Activated CD4-positive, alpha-beta T cell treated with anti-CD3 and anti-CD28 coated beads, Interleukin-2, amount 50 U/mL, for 1 hour (primary cell): Measurements from ENCODE around the gene MMP14.

Experiments
- DNase-seq: peaks from one replicate; pipeline ENCODE4 v3.0.0-alpha.2; 2020

The MMP14 gene

DNA sequence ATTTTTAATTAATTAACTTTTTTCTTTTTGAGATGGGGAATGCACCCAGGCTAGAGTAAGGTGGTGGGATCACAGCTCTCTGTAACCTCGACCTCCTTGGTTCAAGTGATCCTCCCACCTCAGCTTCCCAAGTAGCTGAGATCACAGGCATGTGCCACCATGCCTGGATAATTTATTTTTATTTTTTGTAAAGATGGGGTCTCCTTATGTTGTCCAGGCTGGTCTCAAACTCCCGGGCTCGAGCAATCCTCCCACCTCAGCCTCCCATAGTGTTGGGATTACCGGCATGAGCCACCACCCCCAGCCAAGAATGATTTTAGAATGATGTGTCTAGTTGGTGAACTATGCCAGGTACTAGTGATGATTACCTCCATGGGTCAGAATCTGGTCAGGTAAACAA is 28.6 kb downstream of the MMP14 start:
- no peak for DNase-seq

DNA sequence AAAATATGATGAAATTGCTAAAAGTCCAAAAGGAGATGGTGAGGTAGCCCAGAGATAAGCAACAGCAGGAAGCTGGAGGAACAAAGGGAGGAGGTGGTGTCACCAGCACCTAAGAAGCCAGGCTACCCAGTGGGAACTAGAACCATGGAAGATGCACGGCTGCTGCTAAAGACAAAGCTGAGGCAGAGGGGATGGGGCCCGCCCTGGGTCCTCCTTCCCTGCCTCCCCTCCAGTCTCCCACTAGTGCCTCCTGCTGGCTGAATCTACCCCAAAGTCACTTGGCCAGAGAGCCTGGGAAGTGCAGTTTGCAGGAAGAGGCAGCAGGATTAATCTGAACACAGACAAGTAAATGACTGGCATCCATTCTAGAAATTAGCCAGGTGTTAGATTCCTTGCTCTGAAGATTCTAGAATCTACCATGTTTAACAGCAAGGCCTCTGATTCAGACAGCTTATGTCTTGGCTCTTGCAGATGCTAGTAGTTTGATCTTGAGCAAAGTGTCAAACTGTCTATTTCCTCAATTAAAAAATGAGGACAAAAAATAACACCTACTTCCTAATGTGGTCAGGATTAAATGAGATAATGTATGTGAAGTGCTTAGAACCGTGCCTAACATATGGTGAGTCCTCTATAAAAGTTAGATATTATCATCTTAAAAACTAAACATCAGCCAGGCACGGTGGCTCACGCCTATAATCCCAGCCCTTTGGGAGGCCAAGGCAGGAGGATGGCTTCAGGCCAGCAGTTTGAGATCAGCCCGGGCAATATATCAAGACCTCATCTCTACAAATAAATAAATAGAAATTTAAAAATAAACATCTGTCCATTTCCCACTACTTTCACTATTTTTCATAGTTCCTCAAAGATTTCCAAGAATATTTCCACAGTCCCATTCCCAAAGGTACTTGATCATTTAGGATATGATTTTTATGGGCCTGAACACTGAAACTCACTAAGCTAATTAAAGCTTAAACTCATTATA is 29.3 kb downstream of the MMP14 start:
- no peak for DNase-seq

DNA sequence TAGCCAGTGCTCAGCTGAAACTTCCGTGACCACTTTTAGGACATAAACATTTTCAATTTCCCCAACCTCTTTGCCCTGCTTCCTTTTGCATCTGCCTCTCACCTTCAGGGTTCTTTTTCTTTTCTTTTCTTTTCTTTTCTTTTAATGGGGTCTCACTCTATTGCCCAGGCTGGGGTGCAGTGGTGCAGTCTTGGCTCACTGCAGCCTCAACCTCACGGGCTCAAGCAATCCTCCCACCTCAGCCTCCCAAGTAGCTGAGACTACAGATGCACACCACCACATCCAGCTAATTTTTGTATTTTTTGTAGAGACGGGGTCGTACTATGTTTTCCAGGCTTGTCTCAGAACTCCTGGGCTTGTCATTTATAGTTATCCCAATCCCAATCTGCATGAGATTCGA is 30.5 kb downstream of the MMP14 start:
- no peak for DNase-seq

DNA sequence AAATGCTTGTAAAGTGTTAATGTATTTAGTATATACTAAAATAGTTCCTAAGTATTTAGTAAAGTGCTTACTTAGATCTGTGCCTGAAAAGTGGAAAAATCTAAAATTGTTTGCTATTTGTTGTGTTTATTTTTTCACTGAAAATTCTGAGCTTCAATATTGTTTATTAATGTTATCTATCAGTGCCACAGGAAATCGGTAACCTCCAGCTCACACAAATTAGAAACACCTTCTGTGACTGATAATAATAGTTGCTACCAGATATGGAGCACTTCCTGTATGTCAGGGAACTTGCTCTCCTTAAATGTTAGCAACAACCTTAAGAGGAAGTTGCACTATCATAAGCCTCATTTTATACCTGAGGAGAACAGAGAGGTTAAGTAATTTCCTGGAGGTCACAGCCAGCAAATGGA is 34.4 kb downstream of the MMP14 start:
- no peak for DNase-seq

DNA sequence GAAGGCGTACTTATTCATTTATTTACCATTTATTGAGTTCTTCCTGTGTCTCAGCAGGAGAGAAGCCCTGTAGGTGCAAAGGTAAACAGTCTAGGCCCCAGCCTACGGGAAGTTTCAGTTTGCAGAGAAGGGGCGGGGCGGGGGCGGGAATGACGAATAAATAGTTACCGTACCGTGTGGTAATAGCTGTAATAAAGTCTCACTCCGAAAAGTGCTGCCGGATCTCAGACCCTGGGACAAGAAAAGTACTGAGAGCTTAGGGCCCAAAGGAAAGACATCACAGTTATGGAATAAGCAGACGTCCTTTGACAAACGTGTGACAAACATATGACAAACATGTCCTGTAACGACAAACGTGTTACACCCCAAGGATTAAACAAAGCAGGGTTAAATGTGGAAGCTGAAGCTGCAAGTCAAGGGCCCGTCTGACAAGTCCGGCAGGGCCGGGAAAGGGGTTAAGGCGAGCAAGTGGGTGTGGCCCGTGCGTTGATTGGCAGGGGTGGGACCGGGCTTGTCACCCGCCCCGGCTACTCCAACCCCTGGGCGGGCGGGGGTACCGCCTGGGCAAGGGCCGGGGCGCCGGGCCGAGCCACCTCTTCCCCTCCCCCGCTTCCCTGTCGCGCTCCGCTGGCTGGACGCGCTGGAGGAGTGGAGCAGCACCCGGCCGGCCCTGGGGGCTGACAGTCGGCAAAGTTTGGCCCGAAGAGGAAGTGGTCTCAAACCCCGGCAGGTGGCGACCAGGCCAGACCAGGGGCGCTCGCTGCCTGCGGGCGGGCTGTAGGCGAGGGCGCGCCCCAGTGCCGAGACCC is 35.0 kb downstream of the MMP14 start, which contains the start of gene LRP10:
Gene LRP10 (plus strand): TSS at position 517 of the 809 bp plus-strand sequence. CDS start 564 bp downstream, outside the sequence.
- DNase-seq = peak; percentile 69

DNA sequence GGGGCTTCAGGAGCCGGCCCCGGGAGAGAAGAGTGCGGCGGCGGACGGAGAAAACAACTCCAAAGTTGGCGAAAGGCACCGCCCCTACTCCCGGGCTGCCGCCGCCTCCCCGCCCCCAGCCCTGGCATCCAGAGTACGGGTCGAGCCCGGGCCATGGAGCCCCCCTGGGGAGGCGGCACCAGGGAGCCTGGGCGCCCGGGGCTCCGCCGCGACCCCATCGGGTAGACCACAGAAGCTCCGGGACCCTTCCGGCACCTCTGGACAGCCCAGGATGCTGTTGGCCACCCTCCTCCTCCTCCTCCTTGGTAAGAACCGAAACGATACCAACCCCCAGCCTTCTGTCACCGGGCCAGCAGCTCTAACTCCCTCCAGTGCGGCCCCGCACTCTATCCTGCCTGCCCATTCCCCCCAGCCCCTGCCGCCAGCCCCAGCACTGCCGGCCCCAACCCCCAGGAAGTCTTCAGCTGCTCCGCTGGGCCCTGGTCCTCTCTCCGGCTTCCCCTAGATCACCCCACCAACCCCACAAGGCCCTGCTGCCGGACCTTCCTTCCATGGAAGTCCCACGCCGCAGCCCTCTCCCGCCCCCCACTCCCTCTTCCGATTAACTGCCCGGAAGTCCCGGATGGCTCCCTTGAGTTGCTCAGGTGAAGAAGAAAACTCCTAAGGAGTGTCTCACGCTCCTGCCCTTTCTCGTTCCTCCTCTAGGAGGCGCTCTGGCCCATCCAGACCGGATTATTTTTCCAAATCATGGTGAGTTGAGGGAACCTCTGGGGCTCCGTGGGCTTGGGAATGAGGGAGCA is 35.8 kb downstream of the MMP14 start:
- peak; percentile 71 for DNase-seq

DNA sequence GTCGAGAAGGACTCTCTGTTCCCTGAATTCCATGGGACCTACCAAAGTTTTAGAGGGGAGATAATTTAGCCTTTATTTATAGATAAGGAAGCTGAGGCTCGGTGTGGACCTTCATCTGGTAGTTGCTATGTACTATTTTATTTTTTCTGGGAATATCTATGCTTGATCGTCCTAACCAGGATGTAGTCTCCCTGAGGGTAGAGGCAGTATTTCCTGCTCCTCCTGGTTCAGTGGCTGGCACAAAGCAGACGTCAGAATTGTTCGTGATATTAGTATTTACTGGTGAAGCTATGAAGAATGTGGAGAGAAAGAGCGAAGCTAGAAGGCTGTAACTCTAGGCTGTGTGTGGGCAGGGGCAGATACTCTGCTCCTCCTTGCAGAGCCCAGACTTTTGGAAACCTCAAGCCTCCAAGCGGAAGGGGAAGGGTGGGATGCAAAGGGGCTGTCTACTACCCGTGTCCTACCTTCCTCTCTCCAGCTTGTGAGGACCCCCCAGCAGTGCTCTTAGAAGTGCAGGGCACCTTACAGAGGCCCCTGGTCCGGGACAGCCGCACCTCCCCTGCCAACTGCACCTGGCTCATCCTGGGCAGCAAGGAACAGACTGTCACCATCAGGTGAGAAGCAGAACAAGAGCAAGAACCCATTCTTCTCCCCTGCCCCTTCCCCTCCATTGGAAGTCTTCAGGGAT is 36.6 kb downstream of the MMP14 start:
- DNase-seq = no peak

DNA sequence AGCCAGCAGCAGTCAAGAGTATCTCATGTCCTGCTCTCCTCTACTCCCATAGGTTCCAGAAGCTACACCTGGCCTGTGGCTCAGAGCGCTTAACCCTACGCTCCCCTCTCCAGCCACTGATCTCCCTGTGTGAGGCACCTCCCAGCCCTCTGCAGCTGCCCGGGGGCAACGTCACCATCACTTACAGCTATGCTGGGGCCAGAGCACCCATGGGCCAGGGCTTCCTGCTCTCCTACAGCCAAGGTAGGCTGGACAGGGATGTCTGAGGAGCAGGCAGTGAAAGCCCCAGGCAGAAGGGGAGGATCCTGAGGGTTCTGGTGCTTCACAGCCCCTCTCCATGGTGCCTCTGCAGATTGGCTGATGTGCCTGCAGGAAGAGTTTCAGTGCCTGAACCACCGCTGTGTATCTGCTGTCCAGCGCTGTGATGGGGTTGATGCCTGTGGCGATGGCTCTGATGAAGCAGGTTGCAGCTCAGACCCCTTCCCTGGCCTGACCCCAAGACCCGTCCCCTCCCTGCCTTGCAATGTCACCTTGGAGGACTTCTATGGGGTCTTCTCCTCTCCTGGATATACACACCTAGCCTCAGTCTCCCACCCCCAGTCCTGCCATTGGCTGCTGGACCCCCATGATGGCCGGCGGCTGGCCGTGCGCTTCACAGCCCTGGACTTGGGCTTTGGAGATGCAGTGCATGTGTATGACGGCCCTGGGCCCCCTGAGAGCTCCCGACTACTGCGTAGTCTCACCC is 38.8 kb downstream of the MMP14 start:
- no peak for DNase-seq

DNA sequence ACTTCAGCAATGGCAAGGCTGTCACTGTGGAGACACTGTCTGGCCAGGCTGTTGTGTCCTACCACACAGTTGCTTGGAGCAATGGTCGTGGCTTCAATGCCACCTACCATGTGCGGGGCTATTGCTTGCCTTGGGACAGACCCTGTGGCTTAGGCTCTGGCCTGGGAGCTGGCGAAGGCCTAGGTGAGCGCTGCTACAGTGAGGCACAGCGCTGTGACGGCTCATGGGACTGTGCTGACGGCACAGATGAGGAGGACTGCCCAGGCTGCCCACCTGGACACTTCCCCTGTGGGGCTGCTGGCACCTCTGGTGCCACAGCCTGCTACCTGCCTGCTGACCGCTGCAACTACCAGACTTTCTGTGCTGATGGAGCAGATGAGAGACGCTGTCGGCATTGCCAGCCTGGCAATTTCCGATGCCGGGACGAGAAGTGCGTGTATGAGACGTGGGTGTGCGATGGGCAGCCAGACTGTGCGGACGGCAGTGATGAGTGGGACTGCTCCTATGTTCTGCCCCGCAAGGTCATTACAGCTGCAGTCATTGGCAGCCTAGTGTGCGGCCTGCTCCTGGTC is 39.4 kb downstream of the MMP14 start:
- no peak for DNase-seq

DNA sequence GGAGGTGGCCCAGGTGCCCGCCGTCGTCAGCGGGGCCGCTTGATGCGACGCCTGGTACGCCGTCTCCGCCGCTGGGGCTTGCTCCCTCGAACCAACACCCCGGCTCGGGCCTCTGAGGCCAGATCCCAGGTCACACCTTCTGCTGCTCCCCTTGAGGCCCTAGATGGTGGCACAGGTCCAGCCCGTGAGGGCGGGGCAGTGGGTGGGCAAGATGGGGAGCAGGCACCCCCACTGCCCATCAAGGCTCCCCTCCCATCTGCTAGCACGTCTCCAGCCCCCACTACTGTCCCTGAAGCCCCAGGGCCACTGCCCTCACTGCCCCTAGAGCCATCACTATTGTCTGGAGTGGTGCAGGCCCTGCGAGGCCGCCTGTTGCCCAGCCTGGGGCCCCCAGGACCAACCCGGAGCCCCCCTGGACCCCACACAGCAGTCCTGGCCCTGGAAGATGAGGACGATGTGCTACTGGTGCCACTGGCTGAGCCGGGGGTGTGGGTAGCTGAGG is 40.7 kb downstream of the MMP14 start:
- no peak for DNase-seq

DNA sequence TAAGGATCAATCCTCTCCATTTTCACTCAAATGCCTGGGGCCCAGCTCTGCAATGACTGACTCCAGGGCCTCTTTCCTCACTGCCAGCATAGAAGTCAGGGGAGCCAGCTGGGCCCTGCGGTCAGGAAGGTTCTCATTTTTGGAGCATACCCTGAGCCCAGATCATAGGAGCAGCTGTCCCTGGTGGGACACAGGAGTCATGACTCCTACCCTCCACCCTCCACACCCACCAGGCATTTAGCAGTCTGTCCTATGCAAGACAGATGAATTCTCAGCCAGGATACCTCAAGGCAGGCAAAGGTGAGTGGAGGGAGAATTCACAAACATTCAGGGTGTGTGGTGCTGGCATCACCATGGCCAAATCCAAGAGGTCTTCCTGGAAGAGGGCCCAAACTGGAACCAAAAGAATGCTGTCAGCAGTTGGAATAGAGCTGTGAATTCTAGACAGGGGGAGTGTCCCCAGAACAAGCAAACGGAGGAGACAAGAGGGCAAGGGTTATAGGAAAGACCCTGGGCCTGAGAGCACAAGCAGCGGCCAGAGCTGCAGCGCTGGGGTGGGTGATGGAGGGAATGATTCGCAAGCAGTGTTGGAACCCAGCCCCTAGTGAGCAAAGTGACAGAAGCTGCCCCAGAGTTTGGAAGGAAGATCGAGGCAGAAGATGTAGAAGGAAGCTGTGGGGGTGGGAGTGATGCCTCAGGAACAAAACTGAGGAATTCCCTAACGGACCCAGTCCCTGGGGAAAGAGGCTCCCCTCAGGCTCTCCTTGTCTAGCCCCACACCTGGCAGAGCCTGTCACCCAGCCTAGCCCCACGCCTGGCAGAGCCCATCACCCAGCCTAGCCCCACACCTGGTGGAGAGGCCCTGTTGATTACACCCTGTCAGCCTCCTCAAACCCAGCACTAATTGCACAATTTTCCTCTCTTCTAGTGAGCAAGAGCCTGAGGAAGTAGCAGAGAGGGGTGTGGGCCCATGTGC is 42.2 kb downstream of the MMP14 start:
- DNase-seq = no peak

DNA sequence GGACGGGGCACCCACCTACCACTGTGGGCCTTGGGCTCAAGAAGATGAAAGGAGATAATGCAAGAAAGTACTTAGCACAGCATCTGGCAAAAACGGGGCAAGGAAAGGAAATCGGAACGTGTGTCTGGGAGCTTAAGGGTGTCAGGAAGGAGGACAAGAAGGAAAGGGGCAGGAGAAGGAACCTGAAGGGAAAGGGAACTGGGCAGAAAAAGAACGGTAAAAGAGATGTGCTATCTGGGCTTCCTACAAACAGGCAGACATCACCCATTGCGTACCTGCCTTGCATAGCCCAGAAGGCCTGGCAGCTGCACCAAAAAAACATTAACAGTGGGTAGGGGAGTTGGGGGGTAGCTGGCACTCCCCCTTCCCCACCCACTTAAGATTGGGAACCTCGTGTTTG is 45.7 kb downstream of the MMP14 start:
- no peak for DNase-seq

DNA sequence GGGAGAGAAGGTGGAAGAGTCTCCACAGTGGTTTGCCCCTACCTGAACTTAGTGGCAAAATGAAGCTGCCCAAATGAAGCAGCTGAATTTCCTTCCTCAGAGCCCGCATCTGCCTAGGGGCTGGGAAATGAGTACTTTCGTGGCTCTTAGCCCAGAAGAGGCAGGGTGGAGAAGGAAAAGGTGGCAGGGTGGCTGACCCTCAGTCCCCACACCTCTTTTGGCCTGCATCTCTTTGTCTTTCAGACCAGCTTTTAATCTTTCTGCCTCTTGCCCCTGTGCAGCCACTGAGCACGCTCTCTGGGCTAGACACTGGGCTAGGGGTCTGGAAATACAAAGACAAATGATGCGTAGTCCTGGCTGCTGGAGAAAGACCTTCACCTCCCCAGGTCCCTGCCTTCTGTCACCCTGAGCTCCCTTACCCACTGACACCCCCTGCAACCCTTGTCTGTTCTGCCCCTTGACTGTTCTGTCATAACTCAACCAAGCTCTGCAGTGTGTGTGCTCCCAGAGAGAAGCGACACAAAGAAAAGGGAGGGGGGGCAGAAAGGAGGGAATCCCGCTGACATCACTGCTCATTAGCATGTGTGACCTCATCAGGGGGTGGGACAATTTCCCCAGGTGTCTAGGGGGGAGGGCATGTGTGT is 46.3 kb downstream of the MMP14 start:
- peak; percentile 38 for DNase-seq

DNA sequence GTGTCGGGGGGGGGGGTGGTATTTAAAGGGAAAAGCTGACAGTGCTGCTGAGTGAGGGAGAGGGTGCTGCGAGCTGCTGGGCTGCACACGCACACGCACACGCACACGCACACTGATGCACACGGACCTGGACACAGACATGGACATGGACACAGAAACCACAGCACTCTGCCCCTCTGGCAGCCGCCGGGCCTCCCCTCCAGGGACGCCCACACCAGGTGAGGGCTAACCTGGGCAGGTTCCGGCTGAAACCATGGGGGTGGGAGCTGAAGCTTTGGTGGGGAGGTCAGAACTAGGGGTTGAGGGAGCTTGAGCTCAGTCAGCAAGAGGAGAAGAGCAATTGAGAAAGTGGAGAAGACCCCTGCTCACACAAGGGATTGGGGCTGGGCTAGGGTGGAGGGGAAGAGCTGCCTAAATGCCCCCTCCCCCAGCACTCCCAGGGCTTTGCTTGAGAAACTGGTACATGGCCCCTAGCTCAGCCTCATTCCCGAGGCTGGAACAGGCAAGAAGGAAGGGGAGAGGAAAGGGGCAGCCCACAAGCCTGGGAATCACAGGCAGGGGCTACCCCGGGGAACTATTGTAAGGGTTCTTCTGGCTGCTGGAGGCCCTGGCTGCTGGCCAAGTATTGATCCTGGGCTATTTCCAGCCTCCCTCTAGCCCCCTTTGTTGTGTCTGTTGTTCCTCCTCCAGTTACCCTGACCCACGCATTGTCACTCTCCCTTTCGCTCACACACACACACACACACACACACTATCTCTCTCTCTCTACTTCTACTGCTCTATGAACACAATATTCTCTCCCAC is 47.0 kb downstream of the MMP14 start, which contains the start of gene REM2:
Gene REM2 (plus strand): TSS at position 50 of the 804 bp plus-strand sequence. CDS start 66 bp downstream, at position 116.
- no peak for DNase-seq

DNA sequence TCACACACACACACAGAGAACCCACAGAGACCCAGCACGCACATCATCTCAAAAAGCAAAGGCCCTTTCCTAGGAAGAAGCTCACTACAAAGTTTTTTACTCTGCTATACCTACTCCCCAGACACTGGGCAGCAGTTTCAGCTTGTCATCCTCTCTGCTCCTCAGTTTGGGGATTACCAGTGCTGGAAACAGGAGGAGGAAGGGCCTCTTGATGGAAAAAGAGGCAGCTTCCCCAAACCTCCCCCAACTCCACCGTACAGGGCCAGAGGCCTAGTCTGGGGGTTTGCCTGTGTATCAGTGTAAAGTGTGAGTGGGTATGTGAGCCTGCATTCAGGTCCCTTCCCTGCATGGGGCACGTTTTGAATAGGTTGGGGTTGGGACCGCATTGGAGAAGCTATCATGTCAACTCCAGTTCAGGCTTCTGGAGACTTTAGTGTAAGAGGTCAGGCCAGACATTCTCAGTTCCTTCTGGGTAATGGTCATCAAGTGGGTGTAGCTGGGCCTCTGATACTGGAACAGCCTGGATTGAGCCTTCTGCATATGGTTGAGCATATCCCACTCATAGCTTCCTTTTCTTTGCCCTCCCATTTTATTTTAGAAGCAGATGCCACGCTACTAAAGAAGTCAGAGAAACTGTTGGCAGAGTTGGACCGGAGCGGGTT is 47.8 kb downstream of the MMP14 start:
- DNase-seq = no peak

DNA sequence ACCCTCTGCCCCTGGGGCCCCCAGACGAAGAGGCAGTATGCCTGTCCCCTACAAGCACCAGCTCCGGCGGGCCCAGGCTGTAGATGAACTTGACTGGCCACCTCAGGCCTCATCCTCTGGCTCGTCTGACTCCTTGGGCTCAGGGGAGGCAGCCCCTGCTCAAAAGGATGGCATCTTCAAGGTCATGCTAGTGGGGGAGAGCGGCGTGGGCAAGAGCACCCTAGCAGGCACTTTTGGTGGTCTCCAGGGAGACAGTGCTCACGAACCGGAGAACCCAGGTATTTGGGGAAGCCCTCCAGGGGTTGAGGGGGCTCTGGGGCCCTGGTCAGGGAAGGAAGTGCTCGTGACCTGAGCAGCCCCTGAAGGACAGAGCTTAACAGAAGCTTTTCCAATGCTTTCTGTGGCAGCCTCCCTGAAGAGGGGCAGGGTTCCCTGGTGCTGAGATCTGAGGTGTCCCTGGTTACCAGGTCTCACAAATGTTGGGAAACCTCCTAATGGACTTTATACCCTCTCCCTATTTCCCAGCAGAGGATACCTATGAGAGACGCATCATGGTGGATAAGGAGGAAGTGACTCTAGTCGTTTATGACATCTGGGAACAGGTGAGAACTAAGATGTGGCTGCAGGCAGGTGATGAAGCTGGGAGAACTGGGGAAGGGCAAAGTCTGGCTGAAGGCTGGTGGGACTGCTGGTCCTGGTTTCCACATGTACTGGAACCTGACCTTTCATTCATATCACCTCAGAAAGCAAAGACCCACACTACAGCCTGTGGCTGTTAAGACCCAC is 48.5 kb downstream of the MMP14 start:
- DNase-seq = no peak

DNA sequence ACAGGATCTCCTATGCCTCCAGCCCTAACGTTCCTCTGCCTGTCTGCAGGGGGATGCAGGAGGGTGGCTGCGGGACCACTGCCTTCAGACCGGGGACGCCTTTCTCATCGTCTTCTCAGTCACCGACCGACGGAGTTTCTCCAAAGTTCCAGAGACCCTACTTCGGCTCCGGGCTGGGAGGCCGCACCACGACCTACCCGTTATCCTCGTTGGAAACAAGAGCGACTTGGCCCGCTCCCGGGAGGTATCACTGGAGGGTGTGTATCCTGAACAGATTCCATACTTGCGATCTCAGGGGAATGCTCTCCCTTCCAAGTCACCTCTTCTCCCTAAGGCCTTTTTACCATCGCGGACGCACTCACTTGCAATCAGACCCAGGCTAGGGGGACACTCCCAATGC is 49.6 kb downstream of the MMP14 start:
- DNase-seq = no peak
